Glutamatergic neuron (in vitro differentiated cells): ENCODE data around the gene SRPRB. TPM values are rescaled to one million over a fixed set of nuclear protein-coding genes. Genes with fewer than 3 reads are reported as not detected.

Source experiments
- DNase-seq: peaks from one replicate; pipeline ENCODE4 v3.0.0; 2022
- H3K27ac Mint-ChIP-seq: one replicate; pipeline ENCODE4 v1.8.0; 2020; ENCODE audit warnings: mild to moderate bottlenecking, mixed read lengths, inconsistent platforms; ENCODE audit not compliant: unreplicated experiment
- H3K27me3 Mint-ChIP-seq: one replicate; pipeline ENCODE4 v1.8.0; 2020; ENCODE audit warnings: mild to moderate bottlenecking, moderate library complexity, mixed read lengths, inconsistent platforms; ENCODE audit not compliant: unreplicated experiment
- H3K36me3 Mint-ChIP-seq: one replicate; pipeline ENCODE4 v1.8.0; 2020; ENCODE audit warnings: mild to moderate bottlenecking, mixed read lengths, inconsistent platforms; ENCODE audit not compliant: unreplicated experiment
- H3K4me1 Mint-ChIP-seq: one replicate; pipeline ENCODE4 v1.8.0; 2020; ENCODE audit warnings: mild to moderate bottlenecking, low read depth, mixed read lengths, inconsistent platforms; ENCODE audit not compliant: unreplicated experiment
- H3K4me3 Mint-ChIP-seq: one replicate; pipeline ENCODE4 v1.8.0; 2020; ENCODE audit warnings: mild to moderate bottlenecking, mixed read lengths, inconsistent platforms; ENCODE audit not compliant: unreplicated experiment
- H3K9me3 Mint-ChIP-seq: one replicate; pipeline ENCODE4 v1.8.0; 2020; ENCODE audit warnings: mild to moderate bottlenecking, moderate library complexity, mixed read lengths, inconsistent platforms; ENCODE audit not compliant: unreplicated experiment
- CTCF ChIP-seq: fragments of 200-600 bp; sonication (generic); IDR thresholded peaks from one replicate; pipeline ENCODE4 v1.5.0; 2021; ENCODE audit not compliant: partially characterized antibody, unreplicated experiment
- total RNA-seq: library from RNA; stranded (reverse); fragmentation: NEBNext Ultra II Directional; extraction: Animal tissue kit (Norgen Biotek cat#: 25700); gene quantifications from one replicate; pipeline ENCODE4 v1.2.1, GENCODE V29; 2021; ENCODE audit not compliant: unreplicated experiment

Gene SRPRB
- total RNA-seq, 1 donor from 2014 or later, result 47.2 TPM

- H3K36me3 Mint-ChIP-seq, result no peaks in the 10 kb centered on the region
- no peaks in the 10 kb centered on the region for H3K9me3 Mint-ChIP-seq
- no peaks in the 10 kb centered on the region for H3K4me1 Mint-ChIP-seq
- no peak for TF ChIP-seq CTCF
- DNase-seq, result no peak
- H3K4me3 Mint-ChIP-seq, result no peak overlapping the region
- H3K27ac Mint-ChIP-seq, result no peak overlapping the region
- H3K27me3 Mint-ChIP-seq, result no peaks in the 10 kb centered on the region
Observed at GRCh38 chr3:133762539-133762938, 43.1 kb upstream of the SRPRB start.

GRCh38 chr3:133763797-133764683 lies 41.6 kb upstream of the SRPRB start:
- no peaks in the 10 kb centered on the region for H3K9me3 Mint-ChIP-seq
- H3K36me3 Mint-ChIP-seq, result no peaks in the 10 kb centered on the region
- H3K27ac Mint-ChIP-seq, result no peak overlapping the region
- DNase-seq, result no peak
- no peaks in the 10 kb centered on the region for H3K27me3 Mint-ChIP-seq
- no peak for TF ChIP-seq CTCF
- H3K4me1 Mint-ChIP-seq, result no peaks in the 10 kb centered on the region
- H3K4me3 Mint-ChIP-seq, result no peak overlapping the region

GRCh38 chr3:133765256-133765655 lies 40.4 kb upstream of the SRPRB start:
- no peak overlapping the region for H3K4me3 Mint-ChIP-seq
- H3K36me3 Mint-ChIP-seq, result no peaks in the 10 kb centered on the region
- DNase-seq, result no peak
- H3K9me3 Mint-ChIP-seq, result no peaks in the 10 kb centered on the region
- H3K4me1 Mint-ChIP-seq, result no peaks in the 10 kb centered on the region
- H3K27me3 Mint-ChIP-seq, result no peaks in the 10 kb centered on the region
- TF ChIP-seq CTCF, result no peak
- no peak overlapping the region for H3K27ac Mint-ChIP-seq

- H3K4me3 Mint-ChIP-seq, result no peak overlapping the region
- DNase-seq, result no peak
- H3K27me3 Mint-ChIP-seq, result no peaks in the 10 kb centered on the region
- no peaks in the 10 kb centered on the region for H3K36me3 Mint-ChIP-seq
- H3K27ac Mint-ChIP-seq, result no peak overlapping the region
- no peak for TF ChIP-seq CTCF
- H3K9me3 Mint-ChIP-seq, result no peaks in the 10 kb centered on the region
- no peaks in the 10 kb centered on the region for H3K4me1 Mint-ChIP-seq
Observed at GRCh38 chr3:133767607-133768006, 38.0 kb upstream of the SRPRB start.

- Mint-ChIP-seq H3K27me3 (no peaks in the 10 kb centered on the region), H3K9me3 (no peaks in the 10 kb centered on the region), H3K4me3 (no peak overlapping the region), H3K4me1 (no peaks in the 10 kb centered on the region), H3K27ac (no peak overlapping the region), H3K36me3 (no peaks in the 10 kb centered on the region)
- no peak for DNase-seq
- TF ChIP-seq CTCF, result no peak
Observed at GRCh38 chr3:133769536-133769935, 36.1 kb upstream of the SRPRB start.
